NCI-H2171 (cell line): ENCODE measurements around the gene ZAR1.
"Not testable (repeated sequence)": the region's sequence is repeated elsewhere in the genome, so short reads cannot be mapped to it uniquely, and the experiment has no call there.

Experiments
- DNase-seq: peaks from one replicate; lab custom pipeline; 2025; lab: John Stamatoyannopoulos, UW

The ZAR1 gene, protein sequence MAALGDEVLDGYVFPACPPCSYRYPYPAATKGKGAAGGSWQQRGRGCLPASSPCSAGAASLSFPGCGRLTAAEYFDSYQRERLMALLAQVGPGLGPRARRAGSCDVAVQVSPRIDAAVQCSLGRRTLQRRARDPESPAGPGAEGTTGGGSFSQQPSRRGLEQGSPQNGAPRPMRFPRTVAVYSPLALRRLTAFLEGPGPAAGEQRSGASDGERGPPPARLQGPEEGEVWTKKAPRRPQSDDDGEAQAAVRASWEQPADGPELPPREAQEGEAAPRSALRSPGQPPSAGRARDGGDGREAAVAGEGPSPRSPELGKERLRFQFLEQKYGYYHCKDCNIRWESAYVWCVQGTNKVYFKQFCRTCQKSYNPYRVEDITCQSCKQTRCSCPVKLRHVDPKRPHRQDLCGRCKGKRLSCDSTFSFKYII

DNA sequence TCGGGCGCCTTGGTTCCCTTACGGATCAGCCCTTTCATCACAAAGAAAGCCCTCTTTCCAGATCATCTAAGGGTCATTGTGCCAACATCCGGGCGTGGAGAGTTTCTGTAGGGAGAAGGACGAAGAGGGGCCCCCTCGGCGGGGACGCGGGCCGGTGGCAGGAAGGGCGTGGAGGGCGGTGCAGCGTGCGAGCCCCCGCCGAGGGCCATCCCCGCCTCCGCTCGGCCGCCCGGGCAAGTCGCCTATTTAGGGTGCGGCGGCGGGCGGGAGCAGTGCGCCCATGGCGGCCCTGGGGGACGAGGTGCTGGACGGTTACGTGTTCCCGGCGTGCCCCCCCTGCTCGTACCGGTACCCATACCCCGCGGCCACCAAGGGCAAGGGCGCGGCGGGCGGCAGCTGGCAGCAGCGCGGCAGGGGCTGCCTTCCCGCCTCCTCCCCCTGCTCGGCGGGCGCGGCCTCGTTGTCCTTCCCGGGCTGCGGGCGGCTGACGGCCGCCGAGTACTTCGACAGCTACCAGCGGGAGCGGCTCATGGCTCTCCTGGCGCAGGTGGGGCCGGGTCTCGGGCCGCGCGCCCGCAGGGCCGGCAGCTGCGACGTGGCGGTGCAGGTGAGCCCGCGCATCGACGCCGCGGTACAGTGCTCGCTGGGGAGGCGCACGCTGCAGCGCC is at the start of gene ZAR1:
TSS of gene ZAR1 (plus strand) at position 241 of the 668 bp plus-strand sequence. CDS start at position 281, 40 bp downstream.
- DNase-seq: no peak

DNA sequence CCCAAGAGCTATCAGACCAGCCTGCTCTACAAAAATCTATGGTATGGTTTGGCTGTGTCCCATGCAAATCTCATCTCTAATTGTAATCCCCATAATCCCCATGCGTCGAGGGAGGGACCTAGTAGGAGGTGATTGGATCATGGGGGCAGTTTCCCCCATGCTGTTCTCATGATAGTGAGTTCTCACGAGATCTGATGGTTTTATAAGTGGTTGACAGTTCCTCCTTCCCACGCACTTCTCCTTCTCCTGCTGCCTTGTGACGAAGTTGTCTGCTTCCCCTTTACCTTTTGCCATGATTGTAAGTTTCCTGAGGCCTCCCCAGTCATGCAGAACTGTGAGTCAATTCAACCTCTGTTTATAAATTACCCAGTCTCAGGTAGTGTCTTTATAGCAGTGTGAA is 49.1 kb upstream of the ZAR1 start:
- DNase-seq: not testable (repeated sequence)

DNA sequence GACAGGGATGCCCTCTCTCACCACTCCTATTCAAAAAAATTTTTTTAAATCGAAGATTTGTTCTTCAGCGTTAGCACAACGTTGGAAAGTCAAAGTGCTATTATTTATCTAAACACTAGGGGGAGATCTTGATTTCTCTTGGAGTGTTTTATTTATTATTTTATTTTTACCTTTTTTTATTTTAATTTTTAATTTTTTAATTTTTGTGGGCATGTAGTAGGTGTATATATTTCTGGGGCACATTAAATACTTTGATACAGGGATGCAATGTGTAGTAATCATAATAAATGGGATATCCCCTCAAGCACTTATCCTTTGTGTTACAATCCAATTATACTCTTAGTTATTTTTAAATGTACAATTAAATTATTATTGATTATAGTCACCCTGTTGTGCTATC is 44.3 kb upstream of the ZAR1 start:
- DNase-seq: no peak

DNA sequence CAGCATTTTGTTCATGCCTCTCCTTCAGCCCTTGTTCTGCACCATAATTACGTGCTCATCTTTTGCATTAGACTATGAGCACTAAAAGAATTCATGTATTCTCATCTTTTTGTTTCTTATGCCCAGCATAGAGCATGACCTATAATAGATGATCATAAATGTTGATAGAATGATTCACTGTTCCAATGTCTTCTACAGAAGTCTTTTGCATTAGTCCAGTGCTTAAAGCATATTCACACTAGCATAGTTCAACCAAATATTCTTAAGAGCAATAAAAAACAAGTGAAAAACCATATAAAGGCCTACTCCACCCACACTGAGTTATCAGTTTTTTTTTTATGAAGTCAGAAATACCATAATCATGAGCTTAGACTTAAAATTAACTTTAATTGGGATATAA is 43.4 kb upstream of the ZAR1 start:
- DNase-seq: no peak

DNA sequence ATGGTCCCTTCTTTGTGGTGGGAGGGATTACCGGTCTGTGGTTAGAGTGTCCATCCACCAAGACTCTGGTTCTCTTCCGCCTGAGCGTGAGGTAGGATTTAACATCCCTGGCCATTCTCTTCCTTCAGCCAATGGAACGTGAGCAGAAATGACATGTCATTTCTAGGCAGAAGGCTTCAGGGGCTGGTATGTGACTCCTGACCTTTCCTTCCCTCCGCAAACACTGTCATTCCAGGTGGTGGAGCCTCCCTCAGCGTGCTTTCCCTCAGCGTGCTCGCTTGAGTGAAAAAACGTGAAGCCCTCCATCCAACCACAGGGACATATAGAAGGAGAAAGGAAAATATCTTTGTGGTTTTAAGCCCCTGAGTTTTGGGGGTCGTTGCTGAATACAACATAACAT is 40.9 kb upstream of the ZAR1 start:
- no peak for DNase-seq

DNA sequence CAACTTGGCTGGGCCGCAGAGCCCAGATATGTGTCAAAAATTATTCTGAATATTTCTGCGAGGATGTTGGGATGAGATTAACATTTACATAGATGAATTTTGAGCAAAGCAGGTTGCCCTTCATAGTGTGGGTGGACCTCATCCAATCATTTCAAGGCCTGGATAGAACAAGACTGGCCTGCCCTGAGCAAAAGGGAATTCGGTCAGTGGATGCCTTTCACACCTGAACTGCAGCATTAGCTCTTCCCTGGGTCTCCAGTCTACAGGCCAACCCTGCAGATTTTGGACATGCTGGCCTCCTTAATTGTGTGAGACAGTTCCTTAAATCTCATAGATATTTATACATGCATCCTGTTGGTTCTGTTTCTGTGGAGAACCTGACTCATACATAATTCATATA is 39.3 kb upstream of the ZAR1 start:
- DNase-seq: no peak

DNA sequence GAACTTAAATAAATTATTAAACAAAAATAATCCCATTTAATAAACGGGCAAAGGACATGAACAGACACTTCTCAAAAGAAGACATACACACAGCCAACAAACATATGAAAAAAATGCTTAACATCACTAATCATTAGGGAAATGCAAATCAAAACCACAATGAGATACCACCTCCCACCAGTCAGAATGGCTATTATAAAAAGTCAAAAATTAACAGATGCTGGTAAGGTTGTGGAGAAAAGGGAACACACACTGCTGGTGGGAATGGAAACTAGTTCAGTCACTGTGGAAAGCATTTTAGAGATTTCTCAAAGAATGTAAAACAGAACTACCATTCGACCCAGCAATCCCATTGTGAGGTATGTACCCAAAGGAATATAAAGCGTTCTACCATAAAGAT is 38.4 kb upstream of the ZAR1 start:
- not testable (repeated sequence) for DNase-seq

DNA sequence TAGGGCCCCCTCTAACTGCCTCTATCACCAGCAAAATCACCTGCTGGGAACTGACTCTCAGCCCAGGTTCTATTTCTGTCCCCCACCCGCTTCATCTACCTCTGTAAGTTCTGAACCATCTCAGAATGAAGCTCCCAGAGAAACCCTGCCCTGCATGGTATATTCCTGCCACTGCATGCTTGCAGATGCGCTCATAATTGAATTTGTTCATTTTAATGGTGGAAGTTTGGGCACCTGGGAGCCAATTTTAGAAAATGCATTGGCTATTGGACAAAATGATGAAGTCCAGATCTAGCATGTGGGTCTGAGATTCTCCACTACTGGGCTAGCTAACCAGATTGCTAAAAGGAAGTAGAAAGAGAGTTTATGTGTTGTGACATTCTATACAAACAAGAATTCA is 35.5 kb upstream of the ZAR1 start:
- no peak for DNase-seq

DNA sequence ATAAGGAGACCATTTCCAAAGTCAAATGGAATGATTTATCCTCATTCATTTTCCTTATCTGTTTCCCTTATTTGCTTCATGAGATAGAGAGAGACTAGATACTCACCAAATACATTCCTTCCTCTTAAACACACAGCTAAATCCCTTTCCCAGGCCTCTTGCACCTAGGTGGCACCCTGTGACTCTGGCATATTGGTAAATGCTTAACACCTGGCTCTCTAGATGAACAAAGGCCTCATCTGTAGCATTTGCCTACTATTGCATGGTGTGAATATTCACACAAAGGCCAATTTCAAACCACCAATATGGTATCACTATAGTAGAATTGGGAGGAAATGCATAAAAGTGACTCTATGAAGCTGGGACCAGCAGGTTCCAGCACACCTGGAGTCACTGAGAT is 29.1 kb upstream of the ZAR1 start:
- DNase-seq: no peak

DNA sequence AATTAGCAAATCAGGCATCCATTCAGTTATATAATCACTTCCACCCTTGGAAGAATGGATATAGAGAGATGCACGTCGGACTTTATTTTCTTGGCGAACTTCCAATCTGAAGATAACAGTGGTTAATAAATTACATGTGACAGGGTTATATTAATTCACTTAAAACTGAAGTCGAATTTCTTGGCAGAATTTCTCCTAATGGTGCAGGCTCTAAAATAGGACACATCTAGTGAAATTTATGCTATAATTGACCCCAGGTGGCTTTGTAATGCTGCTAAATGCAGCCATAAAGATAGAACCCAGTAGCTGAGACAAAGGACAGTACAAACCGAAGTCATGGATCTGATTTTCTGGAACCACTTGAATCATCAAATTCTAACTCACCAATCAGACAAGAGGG is 27.7 kb upstream of the ZAR1 start:
- DNase-seq: no peak

DNA sequence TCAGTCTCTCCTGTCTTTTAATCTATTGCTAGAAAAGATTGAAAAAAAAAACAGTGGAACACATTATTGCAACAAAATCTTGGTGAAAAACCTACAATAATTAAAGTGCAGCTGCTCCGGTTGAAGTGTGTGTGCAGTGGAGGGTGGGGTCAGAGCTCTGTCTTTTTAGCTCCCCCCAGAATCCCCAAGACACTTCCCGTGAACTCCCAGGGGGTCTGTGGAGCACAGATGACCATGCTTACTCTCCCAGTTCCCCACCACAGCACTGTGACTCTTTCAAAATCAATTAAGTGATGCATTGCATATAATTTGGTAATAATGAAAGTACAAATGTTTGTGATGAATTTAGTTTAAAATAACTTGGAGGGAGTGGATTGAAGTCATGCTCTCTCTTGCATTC is 22.6 kb upstream of the ZAR1 start:
- DNase-seq: no peak

DNA sequence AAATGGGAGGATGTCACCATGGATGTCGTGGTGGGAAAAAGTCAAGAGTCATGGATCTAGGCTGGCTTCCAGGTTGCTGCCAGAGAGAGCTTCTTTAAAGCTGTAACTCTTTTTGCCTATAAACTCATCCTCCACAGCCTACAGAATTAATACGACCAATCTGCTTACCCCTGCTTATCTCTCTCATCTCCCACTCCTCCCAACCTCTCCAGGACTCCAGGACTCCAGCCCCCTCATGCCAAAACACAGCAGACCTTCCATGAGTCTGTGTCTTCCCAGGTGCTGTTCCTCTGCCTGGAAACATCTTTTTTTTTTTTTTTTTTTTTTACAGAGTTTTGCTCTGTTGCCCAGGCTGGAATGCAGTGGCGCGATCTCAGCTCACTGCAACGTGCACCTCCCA is 22.2 kb upstream of the ZAR1 start:
- no peak for DNase-seq

DNA sequence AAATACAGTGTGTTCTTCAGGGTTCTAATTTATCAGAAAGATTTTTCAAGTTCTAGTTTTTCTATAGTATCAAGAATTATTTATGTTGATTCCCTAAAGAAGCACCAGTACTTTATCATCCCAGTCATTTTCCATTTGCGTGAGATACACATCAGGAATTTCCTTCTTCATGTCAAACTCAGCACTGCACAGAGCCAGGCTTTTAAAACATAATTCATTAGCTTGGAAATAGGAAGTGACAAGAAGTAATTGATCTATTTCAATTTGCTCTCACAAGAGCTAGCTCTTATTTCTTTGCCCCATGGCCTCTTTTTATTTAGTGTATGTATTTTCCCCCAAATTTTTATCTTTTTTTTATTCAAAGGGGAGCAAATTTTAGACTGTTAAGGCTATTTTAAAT is 19.9 kb upstream of the ZAR1 start:
- DNase-seq: no peak

DNA sequence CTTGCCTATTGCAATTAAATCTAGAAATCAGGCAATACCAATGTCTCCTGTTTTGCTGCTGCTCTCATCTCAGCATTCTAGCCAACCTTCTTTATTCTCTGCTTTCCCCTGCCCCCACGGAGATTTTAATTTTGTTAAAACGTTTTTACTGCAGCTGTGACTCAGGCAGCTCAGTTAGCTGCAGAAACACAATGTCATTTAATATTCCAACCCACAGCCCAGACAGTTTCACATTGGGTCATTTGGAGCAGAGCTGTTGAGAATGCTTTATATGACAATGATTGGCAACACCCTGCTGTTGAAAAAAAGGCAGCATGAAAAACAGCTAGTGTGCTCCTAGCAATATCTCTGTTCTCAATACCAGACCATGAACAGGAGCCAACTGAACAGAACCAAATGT is 19.5 kb upstream of the ZAR1 start:
- no peak for DNase-seq

DNA sequence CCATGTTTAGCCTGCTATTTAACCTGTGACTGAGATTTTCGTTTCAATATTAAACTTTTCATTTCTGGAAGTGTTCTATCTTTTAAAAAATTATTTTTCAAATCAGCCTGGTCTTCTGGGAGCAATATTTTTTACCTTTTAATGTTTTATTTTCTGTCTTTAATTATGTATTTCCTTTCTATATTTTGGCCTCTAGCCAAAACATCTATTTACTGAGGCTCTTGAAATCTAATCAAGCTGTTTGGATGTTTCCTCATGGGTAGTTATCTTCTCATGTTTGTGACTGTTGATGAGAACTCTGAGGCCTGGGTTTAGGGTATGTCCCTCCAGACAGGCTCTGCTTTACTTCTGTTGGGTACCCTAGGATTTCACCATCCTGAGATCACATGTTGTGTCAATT is 17.3 kb upstream of the ZAR1 start:
- no peak for DNase-seq

DNA sequence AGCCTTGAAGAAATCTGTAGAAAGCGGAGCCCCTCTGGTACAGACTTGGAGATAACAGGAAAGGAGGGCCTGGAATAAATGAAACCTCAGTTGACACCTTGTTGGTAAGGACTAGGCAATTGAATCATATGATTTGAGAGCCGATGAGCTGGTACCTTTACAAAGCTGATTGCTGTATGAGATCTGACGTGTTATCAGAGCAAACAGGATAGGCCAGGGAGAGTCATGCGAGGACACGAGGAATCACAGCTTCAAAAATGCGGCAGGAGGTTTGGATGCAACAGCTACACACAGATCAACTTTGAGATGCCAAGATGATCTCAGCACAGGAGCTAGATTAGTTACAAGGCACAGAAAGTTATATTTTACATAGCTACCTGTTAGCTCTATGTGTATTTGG is 14.3 kb upstream of the ZAR1 start:
- no peak for DNase-seq

DNA sequence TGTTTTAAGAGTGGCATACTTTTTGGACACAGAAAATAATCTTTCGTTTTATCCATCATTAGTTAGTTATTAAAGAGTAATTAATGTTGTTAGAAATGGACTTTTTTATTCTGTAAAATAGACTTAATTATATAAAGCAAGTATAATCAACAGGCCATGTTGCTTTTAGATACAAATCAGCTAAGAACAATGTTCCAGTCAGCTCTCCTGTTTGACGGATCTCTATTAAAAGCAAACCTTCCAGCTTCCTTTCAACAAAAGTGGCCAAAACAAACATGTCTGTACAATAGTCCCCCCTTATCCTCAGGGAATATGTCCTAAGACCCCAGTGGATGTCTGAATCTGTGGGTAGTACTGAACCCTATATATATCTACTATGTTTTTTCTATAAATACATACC is 11.8 kb upstream of the ZAR1 start:
- no peak for DNase-seq

DNA sequence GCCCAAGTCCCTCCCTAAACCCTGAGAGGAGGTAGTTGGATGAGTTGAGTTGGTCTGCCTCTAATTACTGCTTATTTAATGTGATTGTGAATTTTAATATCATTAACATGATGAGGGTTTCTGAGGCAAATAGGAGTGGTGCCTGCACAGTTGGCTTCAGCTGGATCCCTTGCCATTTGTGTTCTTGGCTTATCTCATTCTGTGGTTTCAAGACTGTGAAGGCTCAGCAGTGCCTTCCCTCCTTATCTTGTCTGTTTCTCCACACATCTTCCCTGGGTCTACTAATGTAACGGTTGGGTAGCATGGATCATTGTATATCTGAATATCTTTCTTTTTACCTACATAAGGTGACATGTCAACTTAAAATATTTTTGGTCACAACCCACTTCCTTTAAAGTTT is 8.5 kb upstream of the ZAR1 start:
- no peak for DNase-seq

DNA sequence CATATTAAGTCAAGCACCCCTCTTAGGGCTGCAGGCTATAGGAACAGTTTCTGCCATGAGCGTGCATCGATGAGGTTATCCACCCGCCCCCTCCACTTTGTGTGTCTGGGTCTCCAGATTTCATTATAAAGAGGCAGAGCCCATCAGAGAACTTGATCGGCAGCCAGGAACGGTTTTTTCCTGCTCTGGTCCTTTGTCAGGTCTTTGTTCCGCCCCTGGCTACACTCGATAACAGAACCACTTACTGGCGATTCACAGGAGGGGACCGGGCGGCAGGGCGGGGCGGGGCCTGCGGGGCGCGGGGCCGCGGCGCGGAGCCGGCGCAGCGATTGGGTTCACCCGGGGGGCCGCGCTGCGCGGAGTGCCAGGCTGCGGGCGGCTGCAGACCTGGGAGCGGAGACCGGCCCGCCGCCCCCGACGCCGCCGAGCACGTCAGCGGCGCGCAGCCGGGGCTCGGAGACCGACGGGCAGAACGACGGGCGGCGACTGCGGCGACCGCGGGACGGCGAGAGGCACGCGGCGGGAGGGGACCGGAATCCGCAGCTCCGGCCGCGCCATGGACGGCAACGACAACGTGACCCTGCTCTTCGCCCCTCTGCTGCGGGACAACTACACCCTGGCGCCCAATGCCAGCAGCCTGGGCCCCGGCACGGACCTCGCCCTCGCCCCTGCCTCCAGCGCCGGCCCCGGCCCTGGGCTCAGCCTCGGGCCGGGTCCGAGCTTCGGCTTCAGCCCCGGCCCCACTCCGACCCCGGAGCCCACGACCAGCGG is 6.9 kb upstream of the ZAR1 start, which contains the start of gene SLC10A4:
TSS of gene SLC10A4 (plus strand) at position 338 of the 771 bp plus-strand sequence. CDS start at position 557, 219 bp downstream.
- no peak for DNase-seq

DNA sequence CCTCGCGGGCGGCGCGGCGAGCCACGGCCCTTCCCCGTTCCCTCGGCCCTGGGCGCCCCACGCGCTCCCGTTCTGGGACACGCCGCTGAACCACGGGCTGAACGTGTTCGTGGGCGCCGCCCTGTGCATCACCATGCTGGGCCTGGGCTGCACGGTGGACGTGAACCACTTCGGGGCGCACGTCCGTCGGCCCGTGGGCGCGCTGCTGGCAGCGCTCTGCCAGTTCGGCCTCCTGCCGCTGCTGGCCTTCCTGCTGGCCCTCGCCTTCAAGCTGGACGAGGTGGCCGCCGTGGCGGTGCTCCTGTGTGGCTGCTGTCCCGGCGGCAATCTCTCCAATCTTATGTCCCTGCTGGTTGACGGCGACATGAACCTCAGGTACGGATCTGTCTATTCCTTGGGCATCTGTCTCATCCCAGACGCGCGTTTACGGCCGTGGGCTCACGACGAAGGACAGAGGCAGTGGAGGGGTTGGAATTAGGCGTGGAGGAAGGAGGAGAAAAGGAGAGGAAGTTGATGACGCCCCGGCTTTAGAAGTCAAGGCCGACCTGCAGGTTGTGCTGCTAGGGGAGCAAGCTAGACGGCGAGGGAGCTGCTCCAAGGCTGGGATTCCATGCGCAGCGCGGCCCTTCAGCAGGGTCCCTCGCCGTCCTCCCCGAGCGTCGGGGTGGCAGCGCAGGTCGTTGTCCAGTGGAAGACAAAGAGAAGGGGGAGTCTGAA is 6.1 kb upstream of the ZAR1 start:
- DNase-seq: no peak

DNA sequence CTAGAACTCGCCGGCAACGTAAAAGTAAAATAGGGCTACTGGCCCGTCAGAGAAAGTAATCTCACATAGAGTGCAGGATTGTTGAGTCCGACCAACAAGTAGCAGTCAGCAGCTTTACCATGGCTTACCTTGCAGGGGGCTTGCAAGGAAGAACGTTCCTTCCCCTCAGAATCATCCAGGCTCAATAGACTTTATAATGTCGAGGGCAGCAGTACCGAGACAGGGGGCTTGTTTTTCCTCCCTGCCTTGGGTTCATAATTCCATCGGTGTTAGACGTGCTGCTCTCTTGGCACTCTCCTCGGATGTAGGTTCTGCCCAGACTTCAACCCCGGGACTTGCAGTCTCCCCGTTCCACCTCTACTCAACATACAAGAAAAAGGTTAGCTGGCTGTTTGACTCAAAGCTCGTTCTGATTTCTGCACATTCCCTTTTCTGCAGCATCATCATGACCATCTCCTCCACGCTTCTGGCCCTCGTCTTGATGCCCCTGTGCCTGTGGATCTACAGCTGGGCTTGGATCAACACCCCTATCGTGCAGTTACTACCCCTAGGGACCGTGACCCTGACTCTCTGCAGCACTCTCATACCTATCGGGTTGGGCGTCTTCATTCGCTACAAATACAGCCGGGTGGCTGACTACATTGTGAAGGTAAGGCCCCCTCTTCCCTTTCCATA is 5.4 kb upstream of the ZAR1 start:
- no peak for DNase-seq

DNA sequence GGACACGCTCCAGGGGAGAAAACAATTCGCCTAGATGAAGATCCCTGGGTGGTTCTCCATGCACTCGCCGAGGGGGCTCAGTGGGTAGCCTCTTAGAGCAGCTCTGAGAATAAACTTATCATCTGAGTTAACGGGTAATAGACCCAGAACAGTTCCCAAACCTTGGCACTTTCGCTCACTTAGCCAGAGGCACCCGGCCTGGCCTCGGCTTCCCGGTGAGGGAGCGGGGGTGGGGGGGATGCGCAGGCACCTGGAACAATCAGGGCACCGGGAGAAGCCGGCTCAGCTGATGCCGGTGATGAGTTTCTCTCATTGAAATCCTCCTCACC is 405 bp upstream of the ZAR1 start:
- DNase-seq: no peak
